Osteoblast (primary cell): ENCODE data around the gene TMEM186. TPM values are rescaled to one million over a fixed set of nuclear protein-coding genes. Genes with fewer than 3 reads are reported as not detected.

Source experiments
- DNase-seq: peaks from one replicate; pipeline ENCODE4 v3.0.0; 2011; ENCODE audit warnings: low spot score, mixed read lengths; ENCODE audit not compliant: insufficient read length; ENCODE audit errors: missing footprints
- H2AFZ ChIP-seq: 2 replicates; pipeline ENCODE4 v1.6.0; 2011; ENCODE audit warnings: mild to moderate bottlenecking, low read length
- H3K27ac ChIP-seq: 2 replicates; pipeline ENCODE4 v1.5.1; 2011; ENCODE audit warnings: mild to moderate bottlenecking, low read depth, low read length, moderate library complexity
- H3K27me3 ChIP-seq: 2 replicates; pipeline ENCODE4 v1.6.0; 2012; ENCODE audit warnings: mild to moderate bottlenecking, control low read depth, inconsistent platforms, low read length, moderate library complexity; ENCODE audit not compliant: insufficient read depth
- H3K36me3 ChIP-seq: 2 replicates; pipeline ENCODE4 v1.5.1; 2011; ENCODE audit warnings: mild to moderate bottlenecking, low read length, control low read depth, moderate library complexity; ENCODE audit not compliant: insufficient read depth
- H3K4me1 ChIP-seq: 2 replicates; pipeline ENCODE4 v1.5.1; 2011; ENCODE audit warnings: mild to moderate bottlenecking, low read length, control low read depth, moderate library complexity; ENCODE audit not compliant: insufficient read depth
- H3K4me2 ChIP-seq: 2 replicates; pipeline ENCODE4 v1.6.0; 2011; ENCODE audit warnings: mild to moderate bottlenecking, low read length; ENCODE audit not compliant: insufficient read depth
- H3K4me3 ChIP-seq: fragments of 200-600 bp; sonication (generic); 3 replicates; pipeline ENCODE4 v1.5.1; 2012; ENCODE audit warnings: mild to moderate bottlenecking, low read length, inconsistent platforms; ENCODE audit not compliant: insufficient read depth
- H3K79me2 ChIP-seq: 2 replicates; pipeline ENCODE4 v1.6.0; 2012; ENCODE audit warnings: mild to moderate bottlenecking, low read length, control low read depth, inconsistent platforms; ENCODE audit not compliant: insufficient read depth
- H3K9me3 ChIP-seq: 2 replicates; pipeline ENCODE4 v1.5.1; 2011; ENCODE audit warnings: low read depth, low read length, control low read depth
- H4K20me1 ChIP-seq: 2 replicates; pipeline ENCODE4 v1.6.0; 2012; ENCODE audit warnings: mild to moderate bottlenecking, low read length, control low read depth; ENCODE audit not compliant: insufficient read depth
- CTCF ChIP-seq: IDR thresholded peaks from 2 replicates; pipeline ENCODE4 v1.5.1; 2011; ENCODE audit warnings: mild to moderate bottlenecking, low read depth, low read length, moderate library complexity; ENCODE audit errors: extremely low read depth
- total RNA-seq: library from RNA; depleted of rRNA; stranded (reverse); fragments of >200 nt; gene quantifications from 2 replicates; pipeline ENCODE4 v1.2.3, GENCODE V29; 2012

TMEM186 gene
- total RNA-seq, 1 donor = 4.0 TPM

GRCh38 chr16:8831871-8832716, 34.7 kb upstream of the TMEM186 start:
- H3K9me3 ChIP-seq = no peaks in the 10 kb centered on the region
- H3K27ac ChIP-seq = no peak overlapping the region
- TF ChIP-seq CTCF = no peak
- H3K4me1 ChIP-seq = peaks cover 7% of the 10 kb centered on the region
- no peak overlapping the region for H3K4me3 ChIP-seq
- H2AFZ ChIP-seq = no peak overlapping the region
- H3K36me3 ChIP-seq = peaks cover 35% of the 10 kb centered on the region
- peaks cover 48% of the 10 kb centered on the region for H3K79me2 ChIP-seq
- H3K4me2 ChIP-seq = no peak overlapping the region
- DNase-seq = no peak
- peaks cover 17% of the 10 kb centered on the region for H4K20me1 ChIP-seq
- H3K27me3 ChIP-seq = no peaks in the 10 kb centered on the region

GRCh38 chr16:8831450-8831849, 34.0 kb upstream of the TMEM186 start:
- no peak for TF ChIP-seq CTCF
- peaks cover 7% of the 10 kb centered on the region for H3K4me1 ChIP-seq
- no peak overlapping the region for H3K27ac ChIP-seq
- no peak overlapping the region for H3K4me3 ChIP-seq
- peaks cover 17% of the 10 kb centered on the region for H4K20me1 ChIP-seq
- H3K36me3 ChIP-seq = peaks cover 41% of the 10 kb centered on the region
- no peak for DNase-seq
- H3K4me2 ChIP-seq = no peak overlapping the region
- no peaks in the 10 kb centered on the region for H3K9me3 ChIP-seq
- peaks cover 45% of the 10 kb centered on the region for H3K79me2 ChIP-seq
- no peaks in the 10 kb centered on the region for H3K27me3 ChIP-seq
- H2AFZ ChIP-seq = no peak overlapping the region

- H3K27ac ChIP-seq = no peak overlapping the region
- H3K27me3 ChIP-seq = no peaks in the 10 kb centered on the region
- H3K4me3 ChIP-seq = no peak overlapping the region
- no peak overlapping the region for H2AFZ ChIP-seq
- DNase-seq = peak; percentile 71
- peaks cover 64% of the 10 kb centered on the region for H3K36me3 ChIP-seq
- TF ChIP-seq CTCF = no peak
- no peaks in the 10 kb centered on the region for H3K9me3 ChIP-seq
- peaks cover 7% of the 10 kb centered on the region for H3K4me1 ChIP-seq
- H3K4me2 ChIP-seq = no peak overlapping the region
- H3K79me2 ChIP-seq = peaks cover 41% of the 10 kb centered on the region
- peaks cover 13% of the 10 kb centered on the region for H4K20me1 ChIP-seq
Observed at GRCh38 chr16:8828541-8829165, 31.2 kb upstream of the TMEM186 start.

- peaks cover 17% of the 10 kb centered on the region for H4K20me1 ChIP-seq
- H3K79me2 ChIP-seq = peaks cover 47% of the 10 kb centered on the region
- H2AFZ ChIP-seq = no peak overlapping the region
- no peak overlapping the region for H3K27ac ChIP-seq
- H3K4me2 ChIP-seq = no peak overlapping the region
- H3K4me3 ChIP-seq = no peak overlapping the region
- no peak for TF ChIP-seq CTCF
- H3K36me3 ChIP-seq = peaks cover 73% of the 10 kb centered on the region
- no peaks in the 10 kb centered on the region for H3K9me3 ChIP-seq
- DNase-seq = no peak
- H3K27me3 ChIP-seq = no peaks in the 10 kb centered on the region
- H3K4me1 ChIP-seq = peaks cover 7% of the 10 kb centered on the region
Observed at GRCh38 chr16:8826278-8826879, 28.9 kb upstream of the TMEM186 start.
